GM21423 (cell line): Measurements from ENCODE around the gene ASCC3.
"Not testable (repeated sequence)": the region's sequence is repeated elsewhere in the genome, so short reads cannot be mapped to it uniquely, and the experiment has no call there.

Experiments used
- ATAC-seq: cut with Tn5 transposase; IDR thresholded peaks from one replicate; pipeline ENCODE4 v1.9.1; 2021; ENCODE audit warnings: mild to moderate bottlenecking, moderate library complexity; ENCODE audit not compliant: unreplicated experiment

The ASCC3 gene

GRCh38 chr6:100670056-100670455 is 211.1 kb downstream of the ASCC3 start:
- no peak for ATAC-seq

GRCh38 chr6:100665041-100665380 is 216.1 kb downstream of the ASCC3 start:
- peak; percentile 99 for ATAC-seq

GRCh38 chr6:100664274-100665040 is 216.7 kb downstream of the ASCC3 start:
- peak; percentile 33 for ATAC-seq

GRCh38 chr6:100663219-100663863 is 217.8 kb downstream of the ASCC3 start:
- ATAC-seq = no peak

GRCh38 chr6:100662264-100662663 is 218.9 kb downstream of the ASCC3 start:
- ATAC-seq = no peak

GRCh38 chr6:100658486-100658885 is 222.6 kb downstream of the ASCC3 start:
- no peak for ATAC-seq

- ATAC-seq = peak; percentile 48
These were observed 223.3 kb downstream of the ASCC3 start for GRCh38 chr6:100657678-100658330.

- not testable (repeated sequence) for ATAC-seq
These were observed 240.0 kb downstream of the ASCC3 start for GRCh38 chr6:100641147-100641546.

GRCh38 chr6:100633096-100633777 is 247.9 kb downstream of the ASCC3 start:
- ATAC-seq = no peak

- ATAC-seq = no peak
These were observed 250.6 kb downstream of the ASCC3 start for GRCh38 chr6:100630536-100630935.

GRCh38 chr6:100627911-100628758 is 253.0 kb downstream of the ASCC3 start:
- ATAC-seq = no peak

GRCh38 chr6:100626721-100627120 is 254.4 kb downstream of the ASCC3 start:
- no peak for ATAC-seq

GRCh38 chr6:100622907-100623692 is 258.0 kb downstream of the ASCC3 start:
- ATAC-seq = no peak

- no peak for ATAC-seq
These were observed 260.9 kb downstream of the ASCC3 start for GRCh38 chr6:100620085-100620840.

GRCh38 chr6:100618351-100618671 is 262.8 kb downstream of the ASCC3 start:
- ATAC-seq = no peak

- ATAC-seq = peak; percentile 53
These were observed 263.3 kb downstream of the ASCC3 start for GRCh38 chr6:100617633-100618350.

GRCh38 chr6:100614933-100615332 is 266.2 kb downstream of the ASCC3 start:
- ATAC-seq = no peak

GRCh38 chr6:100614386-100614785 is 266.7 kb downstream of the ASCC3 start:
- no peak for ATAC-seq

GRCh38 chr6:100613656-100614055 is 267.5 kb downstream of the ASCC3 start:
- ATAC-seq = no peak
